ENCODE results near the gene LRRC37A3. TPM values are rescaled to one million over a fixed set of nuclear protein-coding genes. Genes with fewer than 3 reads are reported as not detected.
A peak's percentile ranks its signal among the peaks of the same experiment; 100 is the strongest.
"Not testable (repeated sequence)": the region's sequence is repeated elsewhere in the genome, so short reads cannot be mapped to it uniquely, and the experiment has no call there.

Gene LRRC37A3
- total RNA-seq, 1 experiment from 2014 or later, result 3.7 TPM

- not testable (repeated sequence) for H3K27ac ChIP-seq; H3K4me3 ChIP-seq; H3K36me3 ChIP-seq; H3K4me1 ChIP-seq; H3K9me3 ChIP-seq (replicated peaks); H3K27me3 ChIP-seq; DNase-seq
Observed at GRCh38 chr17:64934284-64934778, 15.1 kb upstream of the LRRC37A3 start.

- DNase-seq; H3K4me3 ChIP-seq; H3K36me3 ChIP-seq; H3K27me3 ChIP-seq; H3K9me3 ChIP-seq (replicated peaks); H3K27ac ChIP-seq; H3K4me1 ChIP-seq: not testable (repeated sequence)
Observed at GRCh38 chr17:64932850-64933249, 13.6 kb upstream of the LRRC37A3 start.

- not testable (repeated sequence) for H3K27me3 ChIP-seq; H3K4me1 ChIP-seq; H3K4me3 ChIP-seq; H3K36me3 ChIP-seq; H3K9me3 ChIP-seq (replicated peaks); DNase-seq; H3K27ac ChIP-seq
Observed at GRCh38 chr17:64930374-64930773, 11.1 kb upstream of the LRRC37A3 start.

- DNase-seq; H3K27ac ChIP-seq; H3K36me3 ChIP-seq; H3K4me1 ChIP-seq; H3K4me3 ChIP-seq; H3K9me3 ChIP-seq (replicated peaks); H3K27me3 ChIP-seq: not testable (repeated sequence)
Observed at GRCh38 chr17:64929419-64930209, 10.3 kb upstream of the LRRC37A3 start.

- H3K27ac ChIP-seq; DNase-seq; H3K27me3 ChIP-seq; H3K36me3 ChIP-seq; H3K4me3 ChIP-seq; H3K4me1 ChIP-seq; H3K9me3 ChIP-seq (replicated peaks): not testable (repeated sequence)
Observed at GRCh38 chr17:64928701-64929100, 9.4 kb upstream of the LRRC37A3 start.

- H3K27ac ChIP-seq; H3K36me3 ChIP-seq; H3K4me3 ChIP-seq; H3K27me3 ChIP-seq; H3K4me1 ChIP-seq; H3K9me3 ChIP-seq (replicated peaks): not testable (repeated sequence)
- peak; percentile 52 to 81 for DNase-seq
Observed at GRCh38 chr17:64927444-64927843, 8.2 kb upstream of the LRRC37A3 start.

- not testable (repeated sequence) for H3K9me3 ChIP-seq (replicated peaks); H3K36me3 ChIP-seq; H3K27me3 ChIP-seq; H3K27ac ChIP-seq; DNase-seq; H3K4me3 ChIP-seq; H3K4me1 ChIP-seq
Observed at GRCh38 chr17:64926430-64926829, 7.2 kb upstream of the LRRC37A3 start.

GRCh38 chr17:64925244-64925643, 6.0 kb upstream of the LRRC37A3 start:
- H3K4me3 ChIP-seq; H3K27ac ChIP-seq; H3K27me3 ChIP-seq; H3K36me3 ChIP-seq; H3K4me1 ChIP-seq; H3K9me3 ChIP-seq (replicated peaks); DNase-seq: not testable (repeated sequence)

GRCh38 chr17:64923051-64923568, 3.8 kb upstream of the LRRC37A3 start:
- not testable (repeated sequence) for DNase-seq

GRCh38 chr17:64920419-64921172, 1.3 kb upstream of the LRRC37A3 start:
- no peaks in the 10 kb centered on the region; the same call in 1 of the 2 replicates for H3K27me3 ChIP-seq
- no peak overlapping the region for H3K27ac ChIP-seq
- no peaks in the 10 kb centered on the region for H3K9me3 ChIP-seq (replicated peaks)
- H3K4me1 ChIP-seq, result peaks cover 4% of the 10 kb centered on the region
- DNase-seq, result peak in 1 of 2 experiments; percentile 6
- no peaks in the 10 kb centered on the region for H3K36me3 ChIP-seq
- H3K4me3 ChIP-seq, result no peak overlapping the region

More at GRCh38 chr17:64923051-64923568, 3.8 kb upstream of the LRRC37A3 start:
- not testable (repeated sequence) for H3K9me3 ChIP-seq (replicated peaks); H3K4me1 ChIP-seq; H3K27me3 ChIP-seq; H3K27ac ChIP-seq; H3K4me3 ChIP-seq; H3K36me3 ChIP-seq

- H3K27me3 ChIP-seq, result no peaks in the 10 kb centered on the region; the same call in 1 of the 2 replicates
- peak overlapping the region; percentile 66; the same call in 1 of the 2 replicates for H3K27ac ChIP-seq
- H3K4me1 ChIP-seq, result peaks cover 4% of the 10 kb centered on the region
- H3K9me3 ChIP-seq (replicated peaks), result no peaks in the 10 kb centered on the region
- peak in 1 of 2 experiments; percentile 21 for DNase-seq
- peak overlapping the region; percentile 72 for H3K4me3 ChIP-seq
- H3K36me3 ChIP-seq, result no peaks in the 10 kb centered on the region
Observed at GRCh38 chr17:64920026-64920418, 744 bp upstream of the LRRC37A3 start.

GRCh38 chr17:64918842-64919288, 413 bp downstream of the LRRC37A3 start:
- not testable (repeated sequence) for H3K4me1 ChIP-seq; H3K27me3 ChIP-seq; H3K9me3 ChIP-seq (replicated peaks); H3K36me3 ChIP-seq
- Histone ChIP-seq H3K27ac (peak overlapping the region; percentile 66), H3K4me3 (peak overlapping the region; percentile 72)
- DNase-seq, result peak; percentile 37 to 43

GRCh38 chr17:64917540-64917939, 1.7 kb downstream of the LRRC37A3 start:
- not testable (repeated sequence) for H3K27me3 ChIP-seq; H3K9me3 ChIP-seq (replicated peaks); H3K27ac ChIP-seq; DNase-seq; H3K36me3 ChIP-seq; H3K4me1 ChIP-seq; H3K4me3 ChIP-seq

GRCh38 chr17:64915244-64915643, 4.0 kb downstream of the LRRC37A3 start:
- not testable (repeated sequence) for H3K27ac ChIP-seq; H3K4me1 ChIP-seq; H3K27me3 ChIP-seq; H3K36me3 ChIP-seq; DNase-seq; H3K9me3 ChIP-seq (replicated peaks); H3K4me3 ChIP-seq

GRCh38 chr17:64910191-64910514, 9.1 kb downstream of the LRRC37A3 start:
- H3K27me3 ChIP-seq; H3K4me1 ChIP-seq; H3K36me3 ChIP-seq; DNase-seq; H3K4me3 ChIP-seq; H3K27ac ChIP-seq; H3K9me3 ChIP-seq (replicated peaks): not testable (repeated sequence)

Data from SJCRH30 (cell line).